ENCODE measurements around the gene TMEM156.
"Not testable (repeated sequence)": the region's sequence is repeated elsewhere in the genome, so short reads cannot be mapped to it uniquely, and the experiment has no call there.

Gene TMEM156

DNA sequence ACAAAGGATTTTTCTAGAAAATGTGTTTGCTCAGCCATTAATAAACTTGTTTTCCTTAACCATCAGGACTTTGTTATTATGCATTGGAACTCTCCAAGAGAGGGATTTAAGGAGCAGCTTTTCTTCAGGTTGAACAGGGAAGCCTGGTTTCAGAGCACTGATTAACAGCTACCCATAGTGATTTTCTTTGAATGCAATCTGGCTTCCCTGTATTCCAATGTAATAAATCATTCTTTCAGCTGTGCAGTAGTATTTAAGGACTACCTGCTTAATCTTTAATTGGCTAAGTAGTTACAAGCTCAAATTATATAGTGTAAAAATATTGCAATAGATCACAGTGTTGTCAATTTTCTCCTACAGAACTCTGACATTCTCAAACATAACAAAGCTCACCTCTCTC, 77.5 kb downstream of the TMEM156 start:
- DNase-seq, result no peak

- DNase-seq, result no peak
These were observed 80.2 kb downstream of the TMEM156 start for GRCh38 chr4:38952017-38952416.

GRCh38 chr4:38951598-38951997, 80.6 kb downstream of the TMEM156 start:
- no peak for DNase-seq

DNA sequence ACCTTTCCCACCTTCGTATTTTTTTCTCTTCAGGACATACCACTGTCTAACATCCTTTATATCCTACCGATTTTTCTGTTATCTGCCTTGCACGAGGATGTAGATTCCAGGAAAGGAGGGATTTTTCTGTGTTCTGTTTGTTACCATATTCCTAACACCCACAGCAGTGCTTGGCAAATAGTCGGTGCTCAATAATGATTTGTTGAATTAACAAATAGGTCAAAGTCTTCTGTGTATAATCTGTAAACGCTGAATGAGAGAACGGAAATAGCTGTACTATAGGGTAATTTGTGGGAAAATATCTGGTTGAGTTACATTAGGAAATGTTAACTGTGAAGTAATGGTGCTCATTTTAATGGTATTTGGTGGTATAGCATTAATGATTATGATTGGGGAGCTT, 81.5 kb downstream of the TMEM156 start:
- DNase-seq, result no peak

DNA sequence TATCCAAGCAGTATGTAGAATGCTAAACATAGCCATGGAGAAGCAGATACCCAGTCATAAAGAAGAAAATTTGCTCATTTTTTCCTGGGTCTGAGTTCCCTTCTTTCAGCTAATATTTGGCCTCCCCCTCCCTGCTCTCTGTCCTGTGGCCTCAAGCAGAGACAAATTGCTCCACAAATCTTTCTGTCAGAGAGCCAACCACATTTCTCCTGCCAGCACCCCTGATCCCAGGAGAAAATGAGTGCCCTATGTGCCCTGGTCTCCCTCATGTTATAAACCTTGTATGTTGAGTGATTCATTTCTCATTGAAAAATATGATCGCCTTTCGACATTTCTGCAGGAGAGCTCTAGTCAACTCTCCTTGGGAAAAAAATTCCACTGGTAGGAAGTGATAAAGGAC, 82.0 kb downstream of the TMEM156 start:
- no peak for DNase-seq

DNA sequence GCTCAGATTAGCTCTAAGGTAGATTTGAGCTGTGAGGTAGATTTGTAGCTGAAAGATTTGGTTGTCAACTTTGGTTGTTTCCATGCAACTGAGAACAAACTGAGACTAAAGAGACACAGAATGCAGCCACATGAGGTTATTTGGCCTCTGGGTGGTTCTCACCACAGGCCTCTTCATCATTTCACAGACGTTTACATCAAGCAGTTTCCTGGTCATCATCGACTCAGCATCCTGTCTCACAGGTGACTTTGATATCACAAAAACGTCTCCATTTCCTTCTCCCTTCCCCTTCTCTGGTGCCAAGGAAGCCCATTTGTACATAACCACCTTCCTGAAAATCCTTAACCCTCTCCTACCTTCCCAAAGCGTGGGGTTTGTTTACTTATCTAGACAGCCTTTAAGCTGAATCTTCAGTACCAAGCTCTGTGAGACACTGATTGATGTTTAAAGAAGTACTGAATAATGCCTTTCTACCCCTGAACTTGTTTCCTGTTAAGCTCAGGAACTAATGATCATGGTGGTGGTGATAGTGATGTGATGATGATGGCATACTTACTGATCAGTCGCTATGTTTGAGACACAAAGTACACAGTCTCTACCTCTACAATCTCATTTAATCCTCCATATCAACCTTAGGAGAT, 82.7 kb downstream of the TMEM156 start:
- no peak for DNase-seq

GRCh38 chr4:38948551-38948950, 83.7 kb downstream of the TMEM156 start:
- no peak for DNase-seq

- no peak for DNase-seq
These were observed 85.3 kb downstream of the TMEM156 start for GRCh38 chr4:38946919-38947318.

DNA sequence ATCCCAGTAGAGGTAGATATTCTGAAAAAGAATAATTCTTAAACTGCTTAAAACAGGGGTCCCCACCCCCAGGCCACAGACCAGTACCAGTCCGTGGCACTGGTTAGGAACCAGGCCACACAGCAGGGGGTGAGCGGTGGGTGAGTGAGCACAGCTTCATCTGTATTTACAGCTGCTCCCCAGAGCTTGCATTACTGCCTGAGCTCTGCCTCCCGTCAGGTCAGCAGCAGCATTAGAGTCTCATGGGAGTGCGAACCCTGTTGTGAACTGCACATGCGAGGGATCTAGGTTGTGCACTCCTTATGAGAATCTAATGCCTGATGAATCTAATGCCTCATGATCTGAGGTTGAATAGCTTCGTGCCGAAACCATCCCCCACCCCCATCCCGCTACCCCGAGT, 87.8 kb downstream of the TMEM156 start:
- no peak for DNase-seq

GRCh38 chr4:38943343-38943742, 88.9 kb downstream of the TMEM156 start:
- DNase-seq, result peak; percentile 13

- DNase-seq, result not testable (repeated sequence)
These were observed 90.3 kb downstream of the TMEM156 start for GRCh38 chr4:38941906-38942305.

DNA sequence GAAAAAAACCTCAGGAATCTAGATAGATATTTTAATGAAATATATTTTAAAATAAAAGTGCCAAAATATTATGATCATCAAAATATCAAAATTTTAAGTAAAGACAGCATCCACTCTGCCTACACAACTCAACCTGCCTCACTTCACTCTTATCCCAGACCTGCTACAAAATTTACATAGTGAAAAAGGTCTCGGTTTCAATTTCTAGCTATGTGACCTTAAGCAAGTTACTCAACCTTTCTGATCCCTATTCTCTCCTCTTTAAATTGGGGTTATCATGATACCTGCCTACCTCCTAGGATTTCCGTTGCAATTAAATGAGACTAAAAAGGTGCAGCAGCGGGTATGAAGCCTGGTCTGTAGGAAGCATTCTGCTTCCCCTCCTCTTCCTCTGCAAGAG, 91.7 kb downstream of the TMEM156 start:
- DNase-seq, result no peak

- DNase-seq, result no peak
These were observed 93.0 kb downstream of the TMEM156 start for GRCh38 chr4:38939165-38939564.

- DNase-seq, result no peak
These were observed 96.7 kb downstream of the TMEM156 start for GRCh38 chr4:38935391-38936073.

DNA sequence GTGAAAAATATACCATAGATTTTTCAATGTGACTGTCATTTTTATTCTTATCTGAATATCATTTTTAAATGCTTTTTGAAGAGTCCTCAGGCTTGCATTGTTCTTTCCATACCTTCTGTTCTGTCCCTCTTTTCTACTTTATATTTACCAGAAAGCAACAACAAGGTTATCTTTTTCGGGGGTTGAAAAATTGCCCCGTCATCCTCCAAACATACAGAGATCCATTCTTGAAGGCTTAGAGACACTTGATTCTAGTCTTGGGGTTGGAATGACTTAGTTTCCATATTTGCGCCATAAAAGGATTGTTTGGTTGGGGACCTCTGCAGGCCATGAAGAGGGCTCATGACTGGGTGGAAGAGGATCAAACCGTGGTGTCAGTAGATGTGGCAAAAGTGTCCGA, 101.1 kb downstream of the TMEM156 start:
- no peak for DNase-seq

DNA sequence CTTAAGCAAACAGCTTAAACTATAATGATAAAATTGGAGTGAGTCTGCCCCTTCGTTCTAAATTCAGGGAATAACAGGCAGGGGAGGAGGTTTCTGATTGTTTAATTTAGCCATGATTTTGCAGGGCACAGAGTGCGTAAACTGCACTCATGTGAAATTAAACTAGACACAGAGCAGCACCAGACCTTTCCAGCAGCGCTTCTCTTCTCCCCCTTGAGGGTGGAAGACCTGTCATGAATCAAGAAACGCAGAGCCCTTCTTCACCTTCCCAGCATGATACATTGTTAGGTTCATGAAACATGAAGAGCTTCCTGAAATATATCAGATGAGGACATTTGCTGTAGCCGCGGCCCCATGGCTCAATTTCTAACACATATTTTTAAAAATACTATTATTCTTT, 101.5 kb downstream of the TMEM156 start:
- no peak for DNase-seq

DNA sequence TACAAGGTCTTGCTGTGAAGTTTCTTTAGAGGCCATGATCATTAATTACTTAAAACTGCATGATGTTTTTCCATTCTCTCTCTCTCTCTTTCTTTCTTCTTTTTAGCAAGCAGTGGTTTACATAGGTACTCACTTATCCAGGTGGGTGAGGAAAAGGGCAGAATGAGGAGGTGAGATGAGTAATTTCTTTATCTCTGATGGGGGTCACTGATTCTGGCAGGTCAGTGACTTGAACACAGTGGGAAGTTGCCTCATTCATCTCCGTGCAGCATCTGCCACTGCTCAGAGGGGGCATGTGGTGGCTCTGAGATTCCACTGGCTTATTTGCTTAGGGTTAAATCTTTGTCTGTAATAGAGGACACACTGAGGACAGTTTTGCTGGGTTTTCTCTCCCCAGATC, 102.0 kb downstream of the TMEM156 start:
- DNase-seq, result peak; percentile 17

DNA sequence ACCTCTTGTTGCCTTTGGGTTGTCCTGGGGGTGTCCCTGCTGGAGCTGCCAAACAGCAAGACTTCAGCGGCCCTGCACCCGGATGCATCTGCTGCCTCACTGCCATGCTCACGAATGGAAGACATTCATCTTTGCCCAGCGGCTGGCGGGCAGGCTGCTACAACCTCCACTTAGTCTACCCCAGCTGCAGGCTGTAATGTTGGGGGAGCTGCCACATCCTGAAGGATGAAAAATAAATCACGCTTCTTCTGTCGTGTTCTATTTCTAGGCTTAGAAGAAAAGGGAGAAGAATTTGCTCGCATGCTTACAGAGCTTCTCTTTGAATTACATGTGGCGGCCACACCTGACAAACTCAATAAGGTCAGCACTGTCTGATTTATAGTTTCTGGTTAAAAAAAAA, 103.2 kb downstream of the TMEM156 start:
- no peak for DNase-seq

- DNase-seq, result no peak
These were observed 103.6 kb downstream of the TMEM156 start for GRCh38 chr4:38928568-38928967.

GRCh38 chr4:38926896-38927295, 105.3 kb downstream of the TMEM156 start:
- DNase-seq, result no peak

GRCh38 chr4:38925492-38926413, 106.5 kb downstream of the TMEM156 start:
- no peak for DNase-seq

- DNase-seq, result no peak
These were observed 107.9 kb downstream of the TMEM156 start for GRCh38 chr4:38924353-38924752.

- no peak for DNase-seq
These were observed 108.5 kb downstream of the TMEM156 start for GRCh38 chr4:38923746-38924145.

GRCh38 chr4:38921151-38921550, 111.1 kb downstream of the TMEM156 start:
- no peak for DNase-seq
